DOHH2 (cell line): Measurements from ENCODE around the gene HRH1.

ENCODE experiments used
- H3F3A ChIP-seq: fragments of 200-600 bp; sonication (generic), shearing (Covaris generic); 2 replicates; pipeline ENCODE4 v1.6.0; 2016; ENCODE audit warnings: antibody characterized with exemption, mild to moderate bottlenecking; ENCODE audit not compliant: control insufficient read depth, insufficient read depth
- H3K27ac ChIP-seq: fragments of 200-600 bp; sonication (generic); 2 replicates; pipeline ENCODE4 v1.5.1; 2014; ENCODE audit warnings: low read depth, mild to moderate bottlenecking, low read length, moderate library complexity
- H3K27me3 ChIP-seq: fragments of 200-600 bp; sonication (generic); 2 replicates; pipeline ENCODE4 v1.6.1; 2014; ENCODE audit warnings: mild to moderate bottlenecking, low read length, mixed read lengths; ENCODE audit not compliant: control insufficient read depth
- H3K36me3 ChIP-seq: fragments of 200-600 bp; sonication (generic); 2 replicates; pipeline ENCODE4 v1.6.1; 2014; ENCODE audit warnings: mild to moderate bottlenecking, low read length, moderate library complexity, mixed read lengths; ENCODE audit not compliant: control insufficient read depth
- H3K4me1 ChIP-seq: fragments of 200-600 bp; sonication (generic); 2 replicates; pipeline ENCODE4 v1.6.1; 2014; ENCODE audit warnings: mild to moderate bottlenecking, low read length, mixed read lengths; ENCODE audit not compliant: control insufficient read depth
- H3K4me2 ChIP-seq: fragments of 200-600 bp; sonication (generic); 2 replicates; pipeline ENCODE4 v1.6.0; 2014; ENCODE audit warnings: mild to moderate bottlenecking, low read length, moderate library complexity
- H3K4me3 ChIP-seq: fragments of 200-600 bp; sonication (generic); 2 replicates; pipeline ENCODE4 v1.5.1; 2014; ENCODE audit warnings: mild to moderate bottlenecking, low read length, mixed read lengths
- H3K79me2 ChIP-seq: fragments of 200-600 bp; sonication (generic); 2 replicates; pipeline ENCODE4 v1.6.1; 2014; ENCODE audit warnings: mild to moderate bottlenecking, low read length, mixed read lengths; ENCODE audit not compliant: control insufficient read depth
- H3K9me2 ChIP-seq: fragments of 200-600 bp; sonication (generic); replicated peaks from 2 replicates; pipeline ENCODE4 v1.6.1; 2014; ENCODE audit warnings: mild to moderate bottlenecking, low read length, mixed read lengths; ENCODE audit not compliant: control insufficient read depth
- H3K9me3 ChIP-seq: fragments of 200-600 bp; sonication (generic); 2 replicates; pipeline ENCODE4 v1.6.1; 2014; ENCODE audit warnings: antibody characterized with exemption, low read length, mixed read lengths; ENCODE audit not compliant: control insufficient read depth, insufficient read depth
- H4K20me1 ChIP-seq: fragments of 200-600 bp; sonication (generic); 2 replicates; pipeline ENCODE4 v1.6.0; 2014; ENCODE audit warnings: low read depth, mild to moderate bottlenecking, antibody characterized with exemption, low read length, moderate library complexity; ENCODE audit not compliant: control insufficient read depth, insufficient read depth
- EZH2phosphoT487 ChIP-seq: fragments of 200-600 bp; sonication (generic); IDR thresholded peaks from 2 replicates; pipeline ENCODE4 v1.6.1; 2017; ENCODE audit warnings: borderline replicate concordance, mild to moderate bottlenecking, antibody characterized with exemption, low read length, moderate library complexity, mixed read lengths
- TF ChIP-seq, protein P1 (sequence below): fragments of 200-600 bp; sonication (generic); IDR thresholded peaks from one replicate; pipeline ENCODE4 v1.5.1; 2014; ENCODE audit warnings: antibody characterized with exemption, mild to moderate bottlenecking, low read depth, low read length; ENCODE audit not compliant: poor library complexity, severe bottlenecking

HRH1 gene

GRCh38 chr3:11144996-11145395 is 9.3 kb upstream of the HRH1 start:
- Histone ChIP-seq H3K4me2 (no peak overlapping the region), H3K4me1 (peaks cover 8% of the 10 kb centered on the region), H3K27ac (no peak overlapping the region), H3K27me3 (peaks cover 9% of the 10 kb centered on the region), H3K36me3 (no peaks in the 10 kb centered on the region), H3K79me2 (no peaks in the 10 kb centered on the region), H4K20me1 (no peaks in the 10 kb centered on the region), H3K9me2 (no peaks in the 10 kb centered on the region), H3K9me3 (no peaks in the 10 kb centered on the region), H3F3A (no peaks in the 10 kb centered on the region), H3K4me3 (no peak overlapping the region)
- TF ChIP-seq, protein P1, sequence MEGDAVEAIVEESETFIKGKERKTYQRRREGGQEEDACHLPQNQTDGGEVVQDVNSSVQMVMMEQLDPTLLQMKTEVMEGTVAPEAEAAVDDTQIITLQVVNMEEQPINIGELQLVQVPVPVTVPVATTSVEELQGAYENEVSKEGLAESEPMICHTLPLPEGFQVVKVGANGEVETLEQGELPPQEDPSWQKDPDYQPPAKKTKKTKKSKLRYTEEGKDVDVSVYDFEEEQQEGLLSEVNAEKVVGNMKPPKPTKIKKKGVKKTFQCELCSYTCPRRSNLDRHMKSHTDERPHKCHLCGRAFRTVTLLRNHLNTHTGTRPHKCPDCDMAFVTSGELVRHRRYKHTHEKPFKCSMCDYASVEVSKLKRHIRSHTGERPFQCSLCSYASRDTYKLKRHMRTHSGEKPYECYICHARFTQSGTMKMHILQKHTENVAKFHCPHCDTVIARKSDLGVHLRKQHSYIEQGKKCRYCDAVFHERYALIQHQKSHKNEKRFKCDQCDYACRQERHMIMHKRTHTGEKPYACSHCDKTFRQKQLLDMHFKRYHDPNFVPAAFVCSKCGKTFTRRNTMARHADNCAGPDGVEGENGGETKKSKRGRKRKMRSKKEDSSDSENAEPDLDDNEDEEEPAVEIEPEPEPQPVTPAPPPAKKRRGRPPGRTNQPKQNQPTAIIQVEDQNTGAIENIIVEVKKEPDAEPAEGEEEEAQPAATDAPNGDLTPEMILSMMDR: no peak
- TF ChIP-seq EZH2phosphoT487: no peak

- Histone ChIP-seq H3K27me3 (peaks cover 9% of the 10 kb centered on the region), H3F3A (no peaks in the 10 kb centered on the region), H3K4me2 (no peak overlapping the region), H3K4me3 (no peak overlapping the region), H3K4me1 (no peaks in the 10 kb centered on the region), H3K9me3 (no peaks in the 10 kb centered on the region), H3K27ac (no peak overlapping the region), H3K9me2 (no peaks in the 10 kb centered on the region), H3K36me3 (no peaks in the 10 kb centered on the region), H3K79me2 (no peaks in the 10 kb centered on the region), H4K20me1 (no peaks in the 10 kb centered on the region)
- TF ChIP-seq, protein P1: no peak
- TF ChIP-seq EZH2phosphoT487: no peak
Measured at GRCh38 chr3:11145888-11146287, 8.4 kb upstream of the HRH1 start.

DNA sequence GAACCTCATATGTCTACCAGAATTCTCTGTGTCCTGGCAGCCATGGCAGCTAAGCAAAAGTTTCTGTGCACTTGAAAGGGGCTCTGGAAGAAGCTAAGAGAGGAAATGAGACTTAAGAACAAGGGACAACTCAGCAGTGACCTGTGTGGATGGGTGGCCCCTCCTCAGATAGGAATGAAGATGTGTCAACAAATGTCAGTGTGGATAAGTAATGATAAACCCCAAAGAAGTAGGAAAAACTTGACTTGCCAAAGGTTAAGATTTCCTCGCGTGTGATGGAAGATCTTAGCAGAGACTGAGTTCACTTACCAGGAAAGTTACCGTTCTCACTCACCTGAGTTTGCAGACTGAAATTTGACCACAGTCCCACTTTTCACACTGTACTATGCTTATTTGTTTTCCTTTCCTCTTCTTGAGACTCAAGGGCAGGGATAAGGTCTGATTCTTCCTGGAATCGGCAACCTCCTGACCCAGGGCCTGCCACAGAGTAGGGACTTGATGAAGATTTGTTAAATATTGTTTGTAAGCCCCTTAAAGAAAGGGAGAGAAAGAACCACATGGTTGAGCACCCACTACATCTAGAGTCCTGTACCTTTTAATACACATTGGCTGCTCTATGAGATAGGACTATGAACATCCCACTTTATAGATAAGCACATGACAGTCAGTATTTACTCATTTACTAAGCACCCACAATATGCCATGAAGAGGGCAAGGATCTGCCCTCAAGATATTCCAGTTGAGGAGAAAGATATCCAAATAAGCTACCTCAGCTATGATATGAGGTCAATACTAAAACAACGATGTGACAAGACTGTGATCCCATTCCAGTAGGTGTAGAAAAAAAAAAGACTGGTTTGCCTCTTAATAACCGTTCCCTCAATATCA is 7.3 kb upstream of the HRH1 start:
- no peaks in the 10 kb centered on the region for H3K9me2 ChIP-seq
- TF ChIP-seq, protein P1: no peak
- TF ChIP-seq EZH2phosphoT487: no peak
- no peak overlapping the region for H3K27ac ChIP-seq
- H3K9me3 ChIP-seq: no peaks in the 10 kb centered on the region
- no peaks in the 10 kb centered on the region for H3F3A ChIP-seq
- no peaks in the 10 kb centered on the region for H4K20me1 ChIP-seq
- H3K4me2 ChIP-seq: no peak overlapping the region
- H3K4me1 ChIP-seq: no peaks in the 10 kb centered on the region
- H3K79me2 ChIP-seq: no peaks in the 10 kb centered on the region
- H3K4me3 ChIP-seq: no peak overlapping the region
- H3K36me3 ChIP-seq: no peaks in the 10 kb centered on the region
- peaks cover 4% of the 10 kb centered on the region; the same call in 1 of the 2 replicates for H3K27me3 ChIP-seq
